DND-41 (cell line): Measurements from ENCODE around the gene EMC8.

Experiments used
- EZH2 ChIP-seq: IDR thresholded peaks from 3 replicates; pipeline ENCODE4 v1.6.1; 2012; ENCODE audit warnings: borderline replicate concordance, low read depth, mild to moderate bottlenecking, moderate library complexity, low read length, inconsistent platforms; ENCODE audit not compliant: severe bottlenecking
- TF ChIP-seq, protein P1 (sequence below): IDR thresholded peaks from 2 replicates; pipeline ENCODE4 v1.5.1; 2012; ENCODE audit warnings: borderline replicate concordance, low read length, moderate library complexity, mild to moderate bottlenecking; ENCODE audit not compliant: poor library complexity, severe bottlenecking; ENCODE audit errors: extremely low read depth

DNA sequence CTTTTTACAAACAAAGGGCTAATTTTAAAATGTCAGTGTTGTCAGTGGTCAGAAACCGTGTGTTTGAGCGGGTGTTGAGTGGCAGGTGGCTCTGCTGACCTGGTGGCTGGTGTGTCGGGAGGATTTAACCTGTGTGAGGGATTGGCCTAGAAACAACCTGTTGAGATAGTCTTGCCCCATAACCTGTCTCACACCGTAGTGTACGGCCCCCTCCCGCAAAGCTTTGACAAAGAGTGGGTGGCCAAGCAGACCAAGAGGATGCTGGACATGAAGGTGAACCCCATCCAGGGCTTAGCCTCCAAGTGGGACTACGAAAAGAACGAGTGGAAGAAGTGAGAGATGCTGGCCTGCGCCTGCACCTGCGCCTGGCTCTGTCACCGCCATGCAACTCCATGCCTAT, 7.2 kb upstream of the EMC8 start:
- TF ChIP-seq, protein P1, sequence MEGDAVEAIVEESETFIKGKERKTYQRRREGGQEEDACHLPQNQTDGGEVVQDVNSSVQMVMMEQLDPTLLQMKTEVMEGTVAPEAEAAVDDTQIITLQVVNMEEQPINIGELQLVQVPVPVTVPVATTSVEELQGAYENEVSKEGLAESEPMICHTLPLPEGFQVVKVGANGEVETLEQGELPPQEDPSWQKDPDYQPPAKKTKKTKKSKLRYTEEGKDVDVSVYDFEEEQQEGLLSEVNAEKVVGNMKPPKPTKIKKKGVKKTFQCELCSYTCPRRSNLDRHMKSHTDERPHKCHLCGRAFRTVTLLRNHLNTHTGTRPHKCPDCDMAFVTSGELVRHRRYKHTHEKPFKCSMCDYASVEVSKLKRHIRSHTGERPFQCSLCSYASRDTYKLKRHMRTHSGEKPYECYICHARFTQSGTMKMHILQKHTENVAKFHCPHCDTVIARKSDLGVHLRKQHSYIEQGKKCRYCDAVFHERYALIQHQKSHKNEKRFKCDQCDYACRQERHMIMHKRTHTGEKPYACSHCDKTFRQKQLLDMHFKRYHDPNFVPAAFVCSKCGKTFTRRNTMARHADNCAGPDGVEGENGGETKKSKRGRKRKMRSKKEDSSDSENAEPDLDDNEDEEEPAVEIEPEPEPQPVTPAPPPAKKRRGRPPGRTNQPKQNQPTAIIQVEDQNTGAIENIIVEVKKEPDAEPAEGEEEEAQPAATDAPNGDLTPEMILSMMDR: no peak
- TF ChIP-seq EZH2: no peak
